ENCODE data around the gene OR10A4. TPM values are rescaled to one million over a fixed set of nuclear protein-coding genes. Genes with fewer than 3 reads are reported as not detected.

Gene OR10A4
- total and polyA plus RNA-seq, 9 of the 15 experiments (the other 6 are each of a cell fraction or from before 2014, with no cell fraction given) = not detected

GRCh38 chr11:6926208-6927029 lies 50.0 kb downstream of the OR10A4 start, which contains the start of gene ZNF215 (continued):
- TF ChIP-seq HINFP (tag; conservative IDR thresholded peaks at IDR 0.05; ENCODE audit: low read depth) = no peak
- no peak for TF ChIP-seq KDM4B (IDR thresholded peaks at IDR 0.05; ENCODE audit: borderline replicate concordance in 2 of 2, low read depth in 1 of 2)
- TF ChIP-seq KDM2B (CRISPR knock-in tag; IDR thresholded peaks at IDR 0.05) = no peak
- peak; percentile 93 for TF ChIP-seq GABPA (tag; conservative IDR thresholded peaks at IDR 0.05; ENCODE audit: low read depth)
- TF ChIP-seq TAF9B (IDR thresholded peaks at IDR 0.05; ENCODE audit: partially characterized antibody) = peak; percentile 47
- TF ChIP-seq ERF (CRISPR knock-in tag; IDR thresholded peaks at IDR 0.05) = no peak
- no peak; a peak in 1 of 3 replicates for TF ChIP-seq CBX3 (IDR thresholded peaks at IDR 0.05; ENCODE audit: borderline replicate concordance in 1 of 2, low read length in 2 of 2)
- peak; percentile 58 for TF ChIP-seq TBP (optimal IDR thresholded peaks at IDR 0.05; ENCODE audit: low read depth, low read length)
- no peak for TF ChIP-seq HMGN3 (IDR thresholded peaks at IDR 0.05; ENCODE audit: borderline replicate concordance, extremely low read depth, insufficient read length, low read depth, low read length)
- peak; percentile 80 for TF ChIP-seq EGR1 (conservative IDR thresholded peaks at IDR 0.05)
- TF ChIP-seq HCFC1 (IDR thresholded peaks at IDR 0.05; ENCODE audit: low read depth, low read length) = peak; percentile 58
- peak; percentile 34; the same call in 1 of the 2 replicates for TF ChIP-seq C11orf30 (IDR thresholded peaks at IDR 0.05; ENCODE audit: low read depth)
- TF ChIP-seq JUND (IDR thresholded peaks at IDR 0.05; ENCODE audit: borderline replicate concordance, low read depth, low read length) = peak; percentile 76
- peak; percentile 44; the same call in 2 of the 3 replicates for TF ChIP-seq JUND (tag; IDR thresholded peaks at IDR 0.05; ENCODE audit: borderline replicate concordance, low read depth, low read length)
- TF ChIP-seq ZMIZ1 (IDR thresholded peaks at IDR 0.05; ENCODE audit: low read depth in 2 of 2, low read length in 2 of 2) = 0 out of 4 replicates have a peak, but pooled peaks of 1 of the 2 experiments have one; percentile 13
- no peak for TF ChIP-seq ARID3B (CRISPR knock-in tag; IDR thresholded peaks at IDR 0.05; ENCODE audit: borderline replicate concordance)
- no peak for TF ChIP-seq MEF2D (tag; conservative IDR thresholded peaks at IDR 0.05; ENCODE audit: low read depth)
- no peak for TF ChIP-seq ELF4 (CRISPR knock-in tag; IDR thresholded peaks at IDR 0.05)
- peak; percentile 83 for TF ChIP-seq POLR2A (conservative IDR thresholded peaks at IDR 0.05)
